ENCODE results near the gene FAM20C.

FAM20C gene

GRCh38 chr7:305410-306151, 113.2 kb downstream of the FAM20C start:
- no peak for DNase-seq (ENCODE audit: low read depth)

DNA sequence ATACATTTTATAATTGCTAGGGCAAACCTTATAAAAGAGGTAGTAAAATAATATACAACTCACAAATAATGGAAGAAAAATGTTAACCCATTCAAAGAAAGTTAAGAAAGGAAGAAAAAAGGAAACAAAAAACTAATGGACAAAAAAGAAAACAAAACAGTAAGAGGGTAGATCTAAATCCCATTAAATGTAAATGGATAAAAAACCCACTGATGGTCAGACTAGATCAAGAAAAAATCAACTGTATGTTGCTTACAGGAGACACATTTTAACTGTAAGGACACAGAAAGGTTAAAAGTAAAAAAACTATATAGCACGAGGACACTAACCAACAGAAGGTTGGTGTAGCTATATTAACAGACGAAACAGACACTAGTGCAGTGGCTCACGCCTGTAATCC, 115.6 kb downstream of the FAM20C start:
- no peak for DNase-seq (ENCODE audit: low read depth)

GRCh38 chr7:309586-310228, 117.3 kb downstream of the FAM20C start:
- DNase-seq (ENCODE audit: low read depth), result no peak
